NB4 (cell line): ENCODE results near the gene OR1A1.

ENCODE experiments used
- DNase-seq: peaks from one replicate; pipeline ENCODE4 v3.0.0; 2010; ENCODE audit warnings: low read depth
- H3K4me3 ChIP-seq: one replicate; pipeline ENCODE4 v1.5.1; 2011; ENCODE audit warnings: mild to moderate bottlenecking, low read depth, low read length, moderate library complexity
- CTCF ChIP-seq: IDR thresholded peaks from one replicate; pipeline ENCODE4 v1.5.1; 2012; ENCODE audit warnings: low read depth, low read length
- MAX ChIP-seq: IDR thresholded peaks from 2 replicates; pipeline ENCODE4 v1.6.1; 2011; ENCODE audit warnings: low read depth, low read length
- MYC ChIP-seq: IDR thresholded peaks from 2 replicates; pipeline ENCODE4 v1.6.1; 2011; ENCODE audit warnings: low read depth, low read length
- POLR2A ChIP-seq: IDR thresholded peaks from 2 replicates; pipeline ENCODE4 v1.6.1; 2011; ENCODE audit warnings: mild to moderate bottlenecking; ENCODE audit not compliant: insufficient read length; ENCODE audit errors: extremely low read depth

Gene OR1A1

GRCh38 chr17:3207367-3207766 lies at the start of gene OR1A1:
Gene OR1A1, plus strand, starts transcription at chr17:3207667. Its CDS starts 7,954 bp downstream, at chr17:3215621.
- DNase-seq, result no peak
- TF ChIP-seq CTCF, result no peak
- no peak within 1 kb of the TSS for H3K4me3 ChIP-seq

- peak; percentile 55 for DNase-seq
- no peak for TF ChIP-seq MYC
- no peak for TF ChIP-seq MAX
- no peak for TF ChIP-seq POLR2A
- no peak for TF ChIP-seq CTCF
- H3K4me3 ChIP-seq, result no peak overlapping the region
Observed at GRCh38 chr17:3167574-3167973, 39.9 kb upstream of the OR1A1 start.

GRCh38 chr17:3189961-3190360 lies 17.5 kb upstream of the OR1A1 start:
- no peak for DNase-seq
- TF ChIP-seq POLR2A, result no peak
- TF ChIP-seq CTCF, result no peak
- no peak for TF ChIP-seq MAX
- TF ChIP-seq MYC, result no peak
- H3K4me3 ChIP-seq, result no peak overlapping the region

GRCh38 chr17:3197219-3197618 lies 10.2 kb upstream of the OR1A1 start, which contains the start of gene OR1A2:
Gene OR1A2, plus strand, starts transcription at chr17:3197519. Its CDS starts 0 bp downstream, at chr17:3197519.
- DNase-seq, result no peak
- H3K4me3 ChIP-seq, result no peak within 1 kb of the TSS
- TF ChIP-seq MYC (no peak), MAX (no peak), POLR2A (no peak), CTCF (no peak)

GRCh38 chr17:3208484-3208883 lies 1.0 kb downstream of the OR1A1 start:
- no peak for DNase-seq
- TF ChIP-seq MYC, result no peak
- TF ChIP-seq POLR2A, result no peak
- TF ChIP-seq MAX, result no peak
- no peak for TF ChIP-seq CTCF
- H3K4me3 ChIP-seq, result no peak overlapping the region

- TF ChIP-seq MAX (no peak), MYC (no peak), CTCF (no peak), POLR2A (no peak)
- DNase-seq, result no peak
- H3K4me3 ChIP-seq, result no peak overlapping the region
Observed at GRCh38 chr17:3213001-3213400, 5.5 kb downstream of the OR1A1 start.
